Measurements from ENCODE around the gene KRT26.
A peak's percentile ranks its signal among the peaks of the same experiment; 100 is the strongest.

The KRT26 gene

GRCh38 chr17:40791787-40792436 is 19.9 kb upstream of the KRT26 start:
- Histone ChIP-seq H3K27me3 (ENCODE audit: insufficient read depth, low read depth, severe bottlenecking) (peaks cover 97% of the 10 kb centered on the region), H3K9me3 (ENCODE audit: severe bottlenecking) (no peaks in the 10 kb centered on the region), H3K36me3 (no peaks in the 10 kb centered on the region), H3K27ac (no peak overlapping the region), H3K4me3 (ENCODE audit: low read depth, low read length) (no peak overlapping the region)
- peak; percentile 59 for TF ChIP-seq CTCF (IDR thresholded peaks at IDR 0.05; ENCODE audit: low read depth, low read length)
- no peak for DNase-seq

- Histone ChIP-seq H3K9me3 (ENCODE audit: severe bottlenecking) (no peaks in the 10 kb centered on the region), H3K36me3 (no peaks in the 10 kb centered on the region), H3K27ac (no peak overlapping the region), H3K4me3 (ENCODE audit: low read depth, low read length) (no peak overlapping the region), H3K27me3 (ENCODE audit: insufficient read depth, low read depth, severe bottlenecking) (peaks cover 96% of the 10 kb centered on the region)
- no peak for DNase-seq
- no peak for TF ChIP-seq CTCF (IDR thresholded peaks at IDR 0.05; ENCODE audit: low read depth, low read length)
Measured at GRCh38 chr17:40791111-40791510, 19.1 kb upstream of the KRT26 start.

GRCh38 chr17:40782450-40782849 is 10.4 kb upstream of the KRT26 start, which contains the start of gene KRT27:
Gene KRT27 (minus strand): TSS chr17:40782550. CDS start chr17:40782493, 57 bp downstream.
- H3K36me3 ChIP-seq: no peaks in the 10 kb centered on the region
- DNase-seq: no peak
- H3K9me3 ChIP-seq (ENCODE audit: severe bottlenecking): peaks cover 15% of the 10 kb centered on the region
- H3K4me3 ChIP-seq (ENCODE audit: low read depth, low read length): no peak within 1 kb of the TSS
- TF ChIP-seq CTCF (IDR thresholded peaks at IDR 0.05; ENCODE audit: low read depth, low read length): no peak
- no peak within 1 kb of the TSS for H3K27ac ChIP-seq
- H3K27me3 ChIP-seq (ENCODE audit: insufficient read depth, low read depth, severe bottlenecking): peaks cover 96% of the 10 kb centered on the region

GRCh38 chr17:40779181-40779909 is 7.3 kb upstream of the KRT26 start:
- TF ChIP-seq CTCF (IDR thresholded peaks at IDR 0.05; ENCODE audit: low read depth, low read length): no peak
- H3K36me3 ChIP-seq: no peaks in the 10 kb centered on the region
- peaks cover 98% of the 10 kb centered on the region for H3K27me3 ChIP-seq (ENCODE audit: insufficient read depth, low read depth, severe bottlenecking)
- H3K27ac ChIP-seq: no peak overlapping the region
- H3K9me3 ChIP-seq (ENCODE audit: severe bottlenecking): peaks cover 11% of the 10 kb centered on the region
- no peak for DNase-seq
- no peak overlapping the region for H3K4me3 ChIP-seq (ENCODE audit: low read depth, low read length)

- DNase-seq: no peak
- TF ChIP-seq CTCF (IDR thresholded peaks at IDR 0.05; ENCODE audit: low read depth, low read length): no peak
- no peak overlapping the region for H3K4me3 ChIP-seq (ENCODE audit: low read depth, low read length)
- no peak overlapping the region for H3K27ac ChIP-seq
- H3K9me3 ChIP-seq (ENCODE audit: severe bottlenecking): peaks cover 11% of the 10 kb centered on the region
- peaks cover 98% of the 10 kb centered on the region for H3K27me3 ChIP-seq (ENCODE audit: insufficient read depth, low read depth, severe bottlenecking)
- H3K36me3 ChIP-seq: no peaks in the 10 kb centered on the region
Measured at GRCh38 chr17:40778461-40778860, 6.5 kb upstream of the KRT26 start.
